ENCODE measurements around the gene NHLRC1.
"Not testable (repeated sequence)": the region's sequence is repeated elsewhere in the genome, so short reads cannot be mapped to it uniquely, and the experiment has no call there.

NHLRC1 gene

GRCh38 chr6:18154507-18155149 lies 32.2 kb upstream of the NHLRC1 start, which contains the start of gene TPMT:
TSS of gene TPMT (minus strand) at chr6:18155077. CDS start at chr6:18149127, 5,950 bp downstream.
- DNase-seq (ENCODE audit: low read depth): no peak
- H3K4me3 ChIP-seq (ENCODE audit: low read depth, low read length): peak within 1 kb of the TSS; percentile 98

GRCh38 chr6:18153311-18153703 lies 30.8 kb upstream of the NHLRC1 start:
- TF ChIP-seq, protein P1, sequence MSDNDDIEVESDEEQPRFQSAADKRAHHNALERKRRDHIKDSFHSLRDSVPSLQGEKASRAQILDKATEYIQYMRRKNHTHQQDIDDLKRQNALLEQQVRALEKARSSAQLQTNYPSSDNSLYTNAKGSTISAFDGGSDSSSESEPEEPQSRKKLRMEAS (IDR thresholded peaks at IDR 0.05; ENCODE audit: low read depth, low read length): no peak
- TF ChIP-seq POLR2A (IDR thresholded peaks at IDR 0.05; ENCODE audit: extremely low read depth, insufficient read length): no peak
- TF ChIP-seq CTCF (IDR thresholded peaks at IDR 0.05; ENCODE audit: low read depth, low read length): no peak
- TF ChIP-seq MYC (IDR thresholded peaks at IDR 0.05; ENCODE audit: low read depth, low read length): no peak
- no peak for DNase-seq (ENCODE audit: low read depth)
- no peak overlapping the region for H3K4me3 ChIP-seq (ENCODE audit: low read depth, low read length)

More at GRCh38 chr6:18154507-18155149, 32.2 kb upstream of the NHLRC1 start, which contains the start of gene TPMT:
- TF ChIP-seq, protein P1 (IDR thresholded peaks at IDR 0.05; ENCODE audit: low read depth, low read length): no peak
- TF ChIP-seq MYC (IDR thresholded peaks at IDR 0.05; ENCODE audit: low read depth, low read length) (0 out of 2 replicates have a peak, but pooled peaks have one; percentile 6), CTCF (IDR thresholded peaks at IDR 0.05; ENCODE audit: low read depth, low read length) (no peak), POLR2A (IDR thresholded peaks at IDR 0.05; ENCODE audit: extremely low read depth, insufficient read length) (peak; percentile 16)

DNA sequence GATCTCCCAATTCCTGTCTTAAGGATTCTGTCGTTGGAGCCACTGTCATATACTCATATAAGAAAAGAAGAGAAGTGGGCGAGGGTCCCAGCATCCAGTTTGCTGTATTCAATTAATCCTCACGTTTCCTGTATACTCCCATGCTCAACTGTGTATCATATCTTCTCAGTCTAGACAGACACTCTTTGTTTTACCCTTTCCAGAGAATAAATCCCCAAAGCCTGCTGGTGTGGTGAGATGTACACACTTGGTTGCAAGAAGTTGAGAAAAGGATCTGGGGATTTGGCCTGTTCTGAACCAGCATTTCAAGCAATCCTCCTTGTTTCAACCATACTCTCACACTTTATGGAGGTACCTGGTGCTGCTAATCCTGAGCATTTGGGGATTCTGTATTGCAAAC lies 29.3 kb upstream of the NHLRC1 start:
- TF ChIP-seq CTCF (IDR thresholded peaks at IDR 0.05; ENCODE audit: low read depth, low read length) (no peak), POLR2A (IDR thresholded peaks at IDR 0.05; ENCODE audit: extremely low read depth, insufficient read length) (no peak)
- no peak for DNase-seq (ENCODE audit: low read depth)
- no peak overlapping the region for H3K4me3 ChIP-seq (ENCODE audit: low read depth, low read length)

DNA sequence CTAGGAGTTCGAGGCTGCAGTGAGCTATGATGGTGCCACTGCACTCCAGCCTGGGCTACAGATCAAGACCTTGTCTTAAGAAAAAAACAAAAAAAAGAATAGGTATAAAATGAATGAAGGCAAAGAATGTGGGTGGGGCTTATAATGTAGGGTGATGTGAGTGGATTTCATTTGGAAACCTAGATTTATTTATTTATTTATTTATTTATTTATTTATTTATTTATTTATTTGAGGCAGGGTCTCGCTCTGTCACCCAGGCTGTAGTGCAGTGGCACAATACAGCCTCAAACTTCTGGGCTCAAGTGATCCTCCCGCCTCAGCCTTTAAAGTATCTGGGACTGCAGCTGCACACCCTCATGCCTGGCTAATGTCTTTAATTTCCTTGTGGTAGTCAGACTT lies 28.9 kb upstream of the NHLRC1 start:
- not testable (repeated sequence) for H3K4me3 ChIP-seq (ENCODE audit: low read depth, low read length); DNase-seq (ENCODE audit: low read depth)

- H3K4me3 ChIP-seq (ENCODE audit: low read depth, low read length): no peak overlapping the region
- TF ChIP-seq MYC (IDR thresholded peaks at IDR 0.05; ENCODE audit: low read depth, low read length) (no peak), POLR2A (IDR thresholded peaks at IDR 0.05; ENCODE audit: extremely low read depth, insufficient read length) (no peak), CTCF (IDR thresholded peaks at IDR 0.05; ENCODE audit: low read depth, low read length) (no peak)
- TF ChIP-seq, protein P1 (IDR thresholded peaks at IDR 0.05; ENCODE audit: low read depth, low read length): no peak
- no peak for DNase-seq (ENCODE audit: low read depth)
Measured at GRCh38 chr6:18148304-18149025, 26.0 kb upstream of the NHLRC1 start.

- no peak for DNase-seq (ENCODE audit: low read depth)
- no peak for TF ChIP-seq POLR2A (IDR thresholded peaks at IDR 0.05; ENCODE audit: extremely low read depth, insufficient read length)
- H3K4me3 ChIP-seq (ENCODE audit: low read depth, low read length): no peak overlapping the region
Measured at GRCh38 chr6:18147616-18148015, 25.1 kb upstream of the NHLRC1 start.

- TF ChIP-seq CTCF (IDR thresholded peaks at IDR 0.05; ENCODE audit: low read depth, low read length) (no peak), POLR2A (IDR thresholded peaks at IDR 0.05; ENCODE audit: extremely low read depth, insufficient read length) (no peak), MYC (IDR thresholded peaks at IDR 0.05; ENCODE audit: low read depth, low read length) (no peak)
- TF ChIP-seq, protein P1 (IDR thresholded peaks at IDR 0.05; ENCODE audit: low read depth, low read length): no peak
- no peak overlapping the region for H3K4me3 ChIP-seq (ENCODE audit: low read depth, low read length)
- no peak for DNase-seq (ENCODE audit: low read depth)
Measured at GRCh38 chr6:18147160-18147559, 24.7 kb upstream of the NHLRC1 start.

All from NB4 (cell line).